GM18907 (cell line): ENCODE data around the gene KHDC3L.
A peak's percentile ranks its signal among the peaks of the same experiment; 100 is the strongest.
"Not testable (repeated sequence)": the region's sequence is repeated elsewhere in the genome, so short reads cannot be mapped to it uniquely, and the experiment has no call there.

Experiments used
- ATAC-seq: cut with Tn5 transposase; IDR thresholded peaks from one replicate; pipeline ENCODE4 v1.9.1; 2021; ENCODE audit warnings: mild to moderate bottlenecking, moderate library complexity; ENCODE audit not compliant: unreplicated experiment

Gene KHDC3L

DNA sequence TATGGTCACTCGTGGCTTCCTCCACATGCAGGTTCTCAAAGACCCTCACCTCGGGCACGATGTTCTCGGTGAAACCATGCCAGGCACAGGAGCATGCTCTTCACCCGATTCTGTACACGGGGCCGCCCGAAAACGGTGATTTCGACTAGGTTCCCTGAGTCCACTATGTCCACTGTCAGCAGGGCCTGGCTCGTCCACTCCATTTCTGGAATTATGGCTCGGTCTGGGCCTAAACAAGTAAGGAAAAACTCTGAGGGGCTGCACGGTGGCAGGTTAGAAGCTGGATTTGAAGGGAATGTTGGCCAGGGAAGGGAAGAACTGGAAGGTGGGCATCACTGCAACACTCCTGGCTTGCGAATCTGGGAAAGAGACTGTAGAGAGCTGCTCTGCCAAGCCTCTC, 6.7 kb downstream of the KHDC3L start:
- ATAC-seq, result no peak

DNA sequence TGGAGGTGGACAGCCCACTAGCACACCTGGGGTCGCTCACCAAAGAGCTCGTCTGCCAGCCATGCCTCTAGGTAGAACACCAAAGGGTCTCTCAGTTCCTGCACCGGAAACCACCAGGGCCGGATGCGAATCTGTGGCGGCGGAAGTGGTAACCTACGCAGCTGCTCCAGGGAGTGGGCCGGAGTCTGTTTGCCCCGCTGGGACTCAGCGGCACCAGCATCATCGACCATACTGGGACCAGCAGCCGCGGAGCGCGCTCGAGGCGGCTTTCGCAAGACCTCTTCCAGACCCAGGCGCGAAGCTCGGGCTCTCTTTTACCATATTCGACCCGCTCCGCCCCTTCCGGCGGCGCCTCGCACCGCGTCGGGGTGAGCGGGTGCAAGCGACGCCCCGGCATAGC, 7.1 kb downstream of the KHDC3L start, which contains the start of gene OOEP:
TSS of gene OOEP (minus strand) at position 335 of the 400 bp plus-strand sequence. CDS start at position 230, 105 bp downstream.
- ATAC-seq, result no peak

DNA sequence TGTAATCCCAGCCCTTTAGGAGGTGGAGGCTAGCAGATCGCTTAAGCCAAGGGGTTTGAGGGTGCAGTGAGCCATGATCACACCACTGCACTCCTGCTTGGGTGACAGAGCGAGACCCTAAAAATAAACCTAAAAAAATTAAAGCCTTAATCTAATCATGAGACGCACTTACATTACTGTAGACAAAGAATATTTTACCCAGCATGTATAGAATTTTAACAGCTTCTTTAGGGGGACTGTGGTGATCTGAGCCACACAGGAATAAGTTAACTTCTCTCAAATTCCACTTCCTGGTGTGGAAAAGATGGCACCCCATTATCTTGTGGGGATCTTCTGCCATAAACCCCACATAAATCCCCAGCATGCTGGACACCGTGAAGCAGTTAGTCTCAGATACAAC, 9.5 kb downstream of the KHDC3L start:
- ATAC-seq, result no peak

DNA sequence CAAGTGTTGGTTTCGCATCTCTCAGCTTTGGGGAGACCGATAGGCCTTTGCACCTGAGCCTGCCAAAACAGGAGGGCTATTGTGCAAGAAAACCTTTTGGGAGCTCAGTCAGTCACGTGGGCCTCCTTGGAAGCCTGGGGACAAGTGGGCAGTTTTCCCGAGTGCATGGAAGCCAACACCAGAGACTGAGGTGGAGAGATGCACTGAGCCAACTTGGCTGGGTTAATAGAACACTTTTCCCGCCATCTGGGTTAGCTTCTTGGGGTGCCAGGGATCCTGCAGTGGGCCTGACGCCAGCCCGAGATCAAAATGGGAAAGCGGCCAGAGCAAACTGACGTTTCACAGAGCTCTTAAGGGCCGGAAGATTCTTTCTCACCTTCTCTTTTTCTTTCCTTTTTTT, 10.1 kb downstream of the KHDC3L start:
- ATAC-seq, result no peak

DNA sequence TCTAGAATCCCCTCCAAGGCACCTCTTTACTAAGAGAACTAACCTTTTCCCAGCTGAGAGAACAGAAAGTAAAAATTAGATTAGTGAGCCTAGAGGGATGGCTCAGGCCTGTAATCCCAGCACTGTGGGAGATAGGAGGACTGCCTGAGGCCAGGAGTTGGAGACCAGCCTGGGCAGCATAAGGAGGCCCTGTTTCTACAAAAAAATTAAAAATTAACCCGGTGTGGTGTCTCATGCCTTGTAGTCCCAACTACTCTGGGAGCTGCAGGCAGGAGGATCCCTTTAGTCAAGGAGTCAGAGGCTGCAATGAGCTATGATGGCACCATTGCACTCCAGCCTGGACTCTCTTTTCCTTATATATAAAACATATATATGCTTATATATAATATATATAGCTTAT, 12.8 kb downstream of the KHDC3L start:
- ATAC-seq, result no peak

DNA sequence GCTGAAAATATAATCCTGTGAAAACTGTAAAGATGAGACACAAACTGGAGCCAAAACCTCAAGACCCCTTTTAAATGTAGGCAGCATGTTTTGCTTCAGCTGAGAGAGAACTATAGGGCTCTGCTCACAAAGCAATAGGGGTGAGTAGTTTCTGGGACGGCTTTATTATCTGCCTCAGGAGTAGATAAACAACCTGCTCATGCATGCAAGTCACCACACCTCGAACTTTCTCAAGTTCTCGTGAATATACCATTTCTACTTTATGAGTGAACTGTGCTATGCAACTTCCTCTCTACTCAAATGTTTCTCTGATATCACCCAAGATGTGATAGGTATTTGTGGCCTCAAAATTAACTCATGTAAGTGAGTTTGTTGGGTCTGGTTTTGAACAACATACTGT, 14.8 kb downstream of the KHDC3L start:
- ATAC-seq, result no peak

DNA sequence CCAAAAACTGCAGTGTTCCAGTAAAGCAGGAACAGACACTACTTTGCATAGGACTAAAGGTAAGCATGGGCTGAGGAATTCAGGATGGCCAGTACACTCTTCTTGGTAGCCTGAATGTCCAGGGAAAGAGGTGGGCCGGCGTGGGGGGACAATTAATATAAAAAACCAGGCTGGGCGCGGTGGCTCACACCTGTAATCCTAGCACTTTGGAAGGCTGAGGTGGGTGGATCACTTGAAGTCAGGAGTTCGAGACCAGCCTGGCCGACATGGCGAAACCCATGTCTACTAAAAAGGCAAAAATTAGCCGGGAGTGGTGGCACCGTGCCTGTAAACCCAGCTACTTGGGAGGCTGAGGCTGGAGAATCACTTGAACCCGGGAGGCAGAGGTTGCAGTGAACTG, 19.1 kb downstream of the KHDC3L start:
- not testable (repeated sequence) for ATAC-seq

DNA sequence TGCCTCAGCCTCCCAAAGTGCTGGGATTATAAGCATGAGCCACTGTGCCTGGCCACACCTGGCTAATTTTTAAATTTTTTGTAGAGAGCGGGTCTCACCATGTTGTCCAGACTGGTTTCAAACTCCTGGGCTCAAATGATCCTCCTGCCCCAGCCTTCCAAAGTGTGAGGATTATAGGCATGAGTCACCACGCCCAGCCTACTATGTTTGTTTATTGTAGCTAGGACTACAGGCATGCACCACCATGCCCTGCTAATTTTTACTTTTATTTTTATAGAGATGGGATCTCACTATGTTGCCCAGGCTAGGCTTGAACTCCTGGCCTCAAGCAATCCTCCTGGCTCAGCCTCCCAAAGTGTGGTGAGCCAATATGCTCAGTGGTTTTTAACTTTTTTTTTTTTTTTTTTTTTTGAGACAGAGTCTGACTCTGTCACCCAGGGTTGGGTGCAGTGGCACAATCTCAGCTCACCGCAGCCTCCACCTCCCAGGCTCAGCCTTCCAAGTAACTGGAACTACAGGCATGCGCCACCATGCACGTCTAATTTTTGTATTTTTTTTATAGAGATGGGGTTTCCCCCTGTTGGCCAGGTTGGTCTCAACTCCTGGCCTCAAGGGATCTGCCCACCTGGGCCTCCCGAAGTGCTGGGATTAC, 20.1 kb downstream of the KHDC3L start:
- ATAC-seq, result no peak

DNA sequence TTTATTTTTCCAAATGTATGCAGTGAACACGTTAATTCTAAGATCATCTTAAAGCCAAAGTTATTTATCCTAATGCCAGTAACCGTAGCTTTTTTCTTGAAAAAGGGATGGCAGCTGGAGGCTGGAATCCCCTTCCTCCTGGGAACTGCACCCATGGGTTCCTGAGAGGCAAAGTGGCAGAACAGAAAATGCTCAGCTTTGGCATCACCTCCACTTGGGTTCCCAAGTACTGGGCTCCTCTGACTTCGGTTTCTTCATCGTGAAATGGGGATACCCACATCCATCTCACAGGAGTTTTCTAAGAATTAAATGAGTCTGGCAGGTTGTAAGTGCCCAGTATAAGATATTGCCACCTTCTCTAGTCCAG, 26.0 kb downstream of the KHDC3L start:
- peak; percentile 20 for ATAC-seq

DNA sequence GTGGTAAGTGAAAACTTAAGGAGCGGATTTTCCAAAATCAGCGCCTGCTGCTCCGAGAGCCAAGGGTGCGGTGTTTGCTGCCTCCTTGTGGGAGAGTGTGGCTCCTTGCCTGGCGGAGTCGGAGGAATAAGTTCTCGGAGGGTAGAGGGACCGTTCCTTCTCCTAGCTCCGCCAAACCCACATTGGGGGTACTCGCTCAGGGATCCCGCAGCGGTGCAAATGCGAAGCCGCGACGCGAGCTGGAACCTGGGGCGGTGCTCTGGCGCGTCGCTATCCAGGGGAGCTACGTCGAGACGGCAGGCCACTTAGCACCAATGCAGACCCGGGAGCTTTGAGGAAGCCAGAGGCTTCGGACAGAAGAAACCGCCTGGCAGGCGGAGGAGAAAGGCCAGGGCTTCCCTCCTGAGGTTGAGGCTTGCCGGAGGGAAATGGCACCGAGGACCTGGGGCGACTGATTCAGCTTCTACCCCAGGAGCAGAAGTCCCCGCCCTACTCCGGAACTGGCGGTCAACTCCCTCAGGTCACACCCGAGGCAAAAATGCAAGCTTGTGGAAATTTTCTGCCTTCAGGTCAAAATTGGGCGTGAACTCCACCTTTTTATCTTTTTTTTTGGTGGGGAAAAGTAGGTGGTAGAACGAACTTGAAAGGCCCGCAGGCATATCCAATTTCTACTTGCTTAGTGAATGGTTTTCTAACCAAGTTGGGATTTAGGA, 26.5 kb downstream of the KHDC3L start:
- ATAC-seq, result peak; percentile 78

DNA sequence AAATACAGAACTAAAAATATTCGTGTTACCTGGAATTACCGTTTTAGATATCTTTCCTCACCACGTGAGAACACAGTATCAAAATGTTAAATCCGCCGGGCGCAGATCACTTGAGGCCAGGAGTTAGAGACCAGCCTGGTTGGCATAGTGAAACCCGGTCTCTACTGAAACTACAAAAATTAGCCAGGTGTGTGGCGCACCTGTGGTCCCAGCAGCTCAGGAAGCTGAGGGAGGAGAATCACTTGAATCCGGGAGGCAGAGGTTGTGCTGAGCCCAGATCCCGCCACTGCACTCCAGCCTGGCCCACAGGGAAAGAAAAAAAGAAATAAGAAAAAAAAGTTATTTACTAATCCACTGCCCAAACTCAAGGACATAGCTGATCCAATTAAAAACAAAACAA, 27.4 kb downstream of the KHDC3L start:
- ATAC-seq, result no peak

DNA sequence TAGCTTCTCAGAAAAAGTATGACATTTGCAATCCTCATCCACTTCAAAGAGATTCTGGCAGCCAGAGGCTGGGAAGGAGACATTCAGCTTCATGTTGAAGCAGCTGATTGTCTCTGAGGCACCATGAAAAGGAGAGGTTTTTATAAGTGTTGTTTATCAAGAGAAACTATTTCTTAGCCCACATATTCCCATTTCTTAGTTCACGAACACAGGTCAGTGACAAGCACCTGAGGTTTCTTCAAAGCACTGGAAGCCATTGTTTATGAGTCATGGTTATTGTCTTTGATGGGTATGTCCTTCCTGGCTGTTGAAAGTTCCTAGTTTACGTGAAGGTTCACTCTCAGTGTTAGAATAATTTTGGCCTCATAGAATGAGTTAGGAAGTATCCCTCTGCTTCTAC, 29.2 kb downstream of the KHDC3L start:
- ATAC-seq, result no peak

DNA sequence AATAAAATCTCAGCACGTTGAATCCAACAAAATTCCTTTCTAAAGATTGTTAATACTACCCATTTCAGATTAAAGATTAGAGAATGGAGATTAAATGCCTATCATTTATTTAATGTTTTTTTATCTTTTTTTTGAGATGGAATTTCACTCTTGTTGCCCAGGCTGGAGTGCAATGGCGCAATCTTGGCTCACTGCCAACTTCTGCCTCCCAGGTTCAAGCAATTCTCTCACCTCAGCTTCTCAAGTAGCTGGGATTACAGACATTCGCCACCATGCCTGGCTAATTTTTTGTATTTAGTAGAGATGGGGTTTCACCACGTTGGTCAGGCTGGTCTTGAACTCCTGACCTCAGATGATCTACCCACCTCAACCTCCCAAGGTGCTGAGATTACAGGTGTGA, 29.7 kb downstream of the KHDC3L start:
- not testable (repeated sequence) for ATAC-seq

DNA sequence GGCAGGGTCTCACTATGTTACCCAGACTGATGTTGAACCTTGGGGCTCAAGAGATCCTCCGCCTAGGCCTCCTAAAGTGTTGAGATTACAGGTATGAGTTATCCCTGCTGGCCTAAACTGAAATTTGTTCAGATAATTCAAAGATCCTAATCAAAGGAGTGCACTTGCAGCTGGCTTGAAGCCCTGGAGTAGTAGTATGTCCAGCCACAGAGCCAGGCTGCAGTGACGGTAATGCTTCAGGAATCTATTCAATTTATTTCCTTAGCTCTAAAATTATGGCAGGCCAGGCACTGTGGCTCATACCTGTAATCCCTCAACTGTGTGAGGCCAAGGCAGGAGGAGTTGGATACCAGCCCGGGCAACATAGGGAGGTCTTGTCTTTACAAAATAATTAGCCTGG, 30.8 kb downstream of the KHDC3L start:
- ATAC-seq, result no peak

DNA sequence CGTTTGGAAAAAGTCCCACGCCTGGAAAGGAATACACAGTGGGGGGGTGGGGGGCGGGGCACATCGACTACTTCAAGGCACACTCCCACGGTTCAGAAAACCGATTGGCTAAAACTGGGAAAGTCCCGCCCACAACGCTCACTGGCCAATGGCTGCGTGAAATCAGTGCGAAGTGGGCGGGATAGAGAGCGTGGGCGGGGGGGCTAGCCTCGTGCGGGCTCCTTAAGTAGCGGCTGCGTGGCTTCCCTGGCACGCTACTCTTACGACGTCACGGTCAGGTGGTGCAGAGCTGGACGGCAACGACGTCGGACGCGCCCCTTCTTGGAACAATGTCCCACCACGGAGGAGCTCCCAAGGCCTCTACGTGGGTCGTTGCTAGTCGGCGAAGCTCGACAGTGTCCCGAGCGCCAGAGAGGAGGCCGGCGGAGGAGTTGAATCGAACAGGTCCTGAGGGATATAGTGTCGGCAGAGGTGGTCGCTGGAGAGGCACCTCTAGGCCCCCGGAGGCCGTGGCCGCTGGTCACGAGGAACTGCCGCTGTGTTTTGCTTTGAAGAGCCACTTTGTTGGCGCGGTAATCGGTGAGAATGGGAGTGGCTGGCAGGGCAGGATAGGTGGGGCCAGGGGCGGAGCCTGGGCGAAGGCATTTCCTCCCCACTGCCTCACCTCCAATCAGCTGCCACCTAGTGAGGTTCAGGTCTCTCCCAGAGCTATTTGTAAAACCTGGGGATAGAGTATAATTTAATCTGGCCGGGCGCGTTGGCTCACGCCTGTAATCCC, 32.3 kb downstream of the KHDC3L start, which contains the start of gene DDX43:
TSS of gene DDX43 (plus strand) at position 252 of the 778 bp plus-strand sequence. CDS start at position 330, 78 bp downstream.
- no peak for ATAC-seq

DNA sequence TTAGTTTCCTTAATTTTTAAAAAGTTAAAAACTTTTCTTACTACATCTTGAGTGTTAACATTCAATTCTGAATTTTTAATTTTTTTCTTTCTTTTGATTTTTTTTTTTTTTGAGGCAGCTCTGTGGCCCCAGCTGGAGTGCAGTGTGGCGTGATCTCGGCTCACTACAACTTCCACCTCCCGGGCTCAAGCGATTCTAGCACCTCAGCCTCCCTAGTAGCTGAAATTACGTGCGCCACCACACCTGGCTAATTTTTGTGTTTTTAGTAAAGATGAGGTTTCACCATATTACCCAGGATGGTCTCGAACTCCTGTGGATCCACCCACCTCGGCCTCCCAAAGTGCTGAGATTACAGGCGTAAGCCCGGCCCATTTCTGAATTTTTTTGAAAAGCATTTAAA, 33.4 kb downstream of the KHDC3L start:
- no peak for ATAC-seq

DNA sequence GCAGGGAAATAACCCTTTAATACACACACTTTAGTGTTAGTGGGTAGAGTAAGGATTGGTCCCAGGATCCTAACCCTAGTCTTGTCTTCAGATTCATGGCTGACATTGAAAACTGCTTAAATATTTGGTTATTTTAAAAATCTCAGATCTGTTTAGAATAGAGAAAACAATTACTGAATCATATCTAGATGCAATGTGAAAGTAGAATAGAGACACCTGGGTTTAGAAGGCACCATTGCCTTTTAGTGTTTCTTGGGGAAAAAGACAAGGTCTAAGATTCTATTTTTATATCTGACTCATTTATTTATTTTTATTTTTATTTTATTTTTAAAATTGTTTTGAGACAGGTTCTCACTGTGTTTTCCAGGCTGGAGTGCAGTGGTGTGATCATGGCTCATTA, 38.2 kb downstream of the KHDC3L start:
- ATAC-seq, result no peak

DNA sequence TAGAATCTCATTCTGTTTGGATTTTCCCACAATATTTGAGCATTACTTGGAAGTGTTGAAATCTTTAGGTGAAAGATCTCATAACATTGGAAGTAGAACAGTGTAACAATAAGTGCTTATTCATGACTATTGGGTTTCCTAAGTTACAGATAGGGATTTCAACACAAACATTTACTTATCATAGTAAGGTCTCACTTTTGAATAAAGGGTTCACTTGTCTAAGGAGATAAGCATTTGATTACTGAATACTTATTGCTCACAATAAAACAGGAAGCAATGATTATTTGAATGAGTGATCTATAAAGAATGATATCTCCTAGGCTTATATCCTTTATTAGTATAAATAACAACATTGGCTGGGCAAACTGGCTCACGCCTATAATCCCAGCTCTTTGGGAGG, 46.9 kb downstream of the KHDC3L start:
- ATAC-seq, result no peak

DNA sequence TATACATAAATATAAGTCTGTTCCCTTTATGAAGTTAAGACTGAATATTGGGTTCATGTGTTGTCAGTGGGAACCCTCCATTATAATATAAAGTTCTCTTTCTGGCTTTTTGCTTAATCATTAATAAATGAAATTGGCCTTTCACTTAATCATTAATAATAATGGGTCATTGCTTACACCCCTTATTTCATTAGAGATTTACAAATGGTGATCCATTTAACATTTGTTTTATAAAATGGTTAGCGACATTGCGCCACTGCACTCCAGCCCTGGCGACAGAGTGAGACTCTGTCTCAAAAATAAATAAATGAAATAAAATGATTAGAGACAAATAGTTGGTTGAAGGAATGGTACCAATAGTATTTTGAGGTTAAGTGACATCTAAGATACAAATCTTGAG, 50.6 kb downstream of the KHDC3L start:
- ATAC-seq, result no peak
